ENCODE data around the gene RAB21. TPM values are rescaled to one million over a fixed set of nuclear protein-coding genes. Genes with fewer than 3 reads are reported as not detected.

Gene RAB21
- total RNA-seq, 1 experiment from 2014 or later = 27.3 TPM

DNA sequence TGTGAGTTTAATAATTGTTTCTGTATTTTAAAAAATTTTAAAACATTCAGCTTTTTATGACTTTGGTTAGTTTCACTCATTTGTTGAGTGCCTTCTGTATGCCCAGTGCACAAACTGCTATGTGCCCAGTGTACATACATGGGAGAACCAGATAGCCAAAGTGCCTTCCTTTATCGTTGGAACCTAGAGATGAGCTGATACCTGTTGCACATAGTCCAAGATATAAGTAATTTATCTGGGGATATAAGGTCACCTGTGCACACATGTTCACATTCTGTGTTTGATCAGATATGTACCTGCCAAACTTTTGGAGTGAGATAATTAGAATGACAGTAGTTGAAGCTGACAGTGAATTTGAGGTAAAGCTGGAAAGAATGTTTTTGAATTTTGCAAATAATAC is 37.9 kb downstream of the RAB21 start:
- ChIA-PET POLR2A (ENCODE audit: unreplicated experiment) (no interaction called here), CTCF (no interaction called here)
- Histone ChIP-seq H2AFZ (ENCODE audit: low read length) (no peak overlapping the region), H3K9ac (ENCODE audit: low read length) (no peak overlapping the region), H3K27ac (ENCODE audit: low read length) (no peak overlapping the region), H4K20me1 (ENCODE audit: low read length) (no peaks in the 10 kb centered on the region), H3F3A (ENCODE audit: low read length, unreplicated experiment) (no peaks in the 10 kb centered on the region), H3K4me1 (ENCODE audit: insufficient read depth, low read length) (no peaks in the 10 kb centered on the region), H3K9me2 (replicated peaks; ENCODE audit: low read length) (no peaks in the 10 kb centered on the region), H3K36me3 (ENCODE audit: low read depth, low read length) (no peaks in the 10 kb centered on the region), H3K9me3 (ENCODE audit: low read length) (no peaks in the 10 kb centered on the region), H3K27me3 (ENCODE audit: low read length) (no peaks in the 10 kb centered on the region), H3K4me2 (ENCODE audit: low read length) (no peak overlapping the region), H3K79me2 (ENCODE audit: low read length) (no peaks in the 10 kb centered on the region), H3K4me3 (ENCODE audit: low read length) (no peak overlapping the region)
- no peak for TF ChIP-seq EZH2phosphoT487 (IDR thresholded peaks at IDR 0.05; ENCODE audit: borderline replicate concordance, low read length)
- TF ChIP-seq, protein P1, sequence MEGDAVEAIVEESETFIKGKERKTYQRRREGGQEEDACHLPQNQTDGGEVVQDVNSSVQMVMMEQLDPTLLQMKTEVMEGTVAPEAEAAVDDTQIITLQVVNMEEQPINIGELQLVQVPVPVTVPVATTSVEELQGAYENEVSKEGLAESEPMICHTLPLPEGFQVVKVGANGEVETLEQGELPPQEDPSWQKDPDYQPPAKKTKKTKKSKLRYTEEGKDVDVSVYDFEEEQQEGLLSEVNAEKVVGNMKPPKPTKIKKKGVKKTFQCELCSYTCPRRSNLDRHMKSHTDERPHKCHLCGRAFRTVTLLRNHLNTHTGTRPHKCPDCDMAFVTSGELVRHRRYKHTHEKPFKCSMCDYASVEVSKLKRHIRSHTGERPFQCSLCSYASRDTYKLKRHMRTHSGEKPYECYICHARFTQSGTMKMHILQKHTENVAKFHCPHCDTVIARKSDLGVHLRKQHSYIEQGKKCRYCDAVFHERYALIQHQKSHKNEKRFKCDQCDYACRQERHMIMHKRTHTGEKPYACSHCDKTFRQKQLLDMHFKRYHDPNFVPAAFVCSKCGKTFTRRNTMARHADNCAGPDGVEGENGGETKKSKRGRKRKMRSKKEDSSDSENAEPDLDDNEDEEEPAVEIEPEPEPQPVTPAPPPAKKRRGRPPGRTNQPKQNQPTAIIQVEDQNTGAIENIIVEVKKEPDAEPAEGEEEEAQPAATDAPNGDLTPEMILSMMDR (conservative IDR thresholded peaks at IDR 0.05; ENCODE audit: low read depth, low read length) = no peak
- no peak for TF ChIP-seq EZH2 (IDR thresholded peaks at IDR 0.05; ENCODE audit: low read length, unreplicated experiment)
- intact Hi-C loops (cut with micrococcal nuclease) = no loop called here
- no peak for ATAC-seq
- DNase-seq = no peak
- BruUV-seq (replicated peaks) = no TSS peak

DNA sequence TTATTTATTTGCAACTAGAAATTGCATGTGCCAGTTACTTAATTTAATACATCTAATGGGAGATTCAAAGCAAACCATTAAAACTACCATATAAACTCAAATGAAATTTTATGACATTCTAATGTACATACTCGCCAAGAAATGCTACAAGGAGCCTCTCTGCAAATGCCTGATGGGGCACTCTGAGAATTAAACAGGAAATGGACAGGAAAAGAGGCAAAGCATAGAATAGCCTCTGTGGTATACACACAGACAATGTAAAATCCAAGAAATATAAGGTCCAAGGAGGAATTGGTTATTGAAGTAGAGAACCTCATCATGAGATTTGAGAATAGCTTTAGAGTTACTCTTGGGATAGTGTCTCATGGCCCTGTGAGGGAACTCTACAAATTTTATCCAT is 41.2 kb downstream of the RAB21 start:
- Histone ChIP-seq H3K27me3 (ENCODE audit: low read length) (no peaks in the 10 kb centered on the region), H3K4me3 (ENCODE audit: low read length) (no peak overlapping the region), H3K9me3 (ENCODE audit: low read length) (no peaks in the 10 kb centered on the region), H3K4me1 (ENCODE audit: insufficient read depth, low read length) (peaks cover 6% of the 10 kb centered on the region; the same call in 1 of the 2 replicates), H3K4me2 (ENCODE audit: low read length) (no peak overlapping the region), H3K36me3 (ENCODE audit: low read depth, low read length) (no peaks in the 10 kb centered on the region), H3K27ac (ENCODE audit: low read length) (no peak overlapping the region), H2AFZ (ENCODE audit: low read length) (no peak overlapping the region), H3K9me2 (replicated peaks; ENCODE audit: low read length) (no peaks in the 10 kb centered on the region), H3K79me2 (ENCODE audit: low read length) (no peaks in the 10 kb centered on the region), H3F3A (ENCODE audit: low read length, unreplicated experiment) (no peaks in the 10 kb centered on the region), H4K20me1 (ENCODE audit: low read length) (no peaks in the 10 kb centered on the region), H3K9ac (ENCODE audit: low read length) (no peak overlapping the region)
- intact Hi-C loops (cut with micrococcal nuclease) = no loop called here
- no TSS peak for BruUV-seq (replicated peaks)
- ChIA-PET CTCF (no interaction called here), POLR2A (ENCODE audit: unreplicated experiment) (no interaction called here)
- no peak for ATAC-seq
- DNase-seq = no peak
- TF ChIP-seq, protein P1 (conservative IDR thresholded peaks at IDR 0.05; ENCODE audit: low read depth, low read length) = no peak
- TF ChIP-seq EZH2 (IDR thresholded peaks at IDR 0.05; ENCODE audit: low read length, unreplicated experiment) (no peak), EZH2phosphoT487 (IDR thresholded peaks at IDR 0.05; ENCODE audit: borderline replicate concordance, low read length) (no peak)

DNA sequence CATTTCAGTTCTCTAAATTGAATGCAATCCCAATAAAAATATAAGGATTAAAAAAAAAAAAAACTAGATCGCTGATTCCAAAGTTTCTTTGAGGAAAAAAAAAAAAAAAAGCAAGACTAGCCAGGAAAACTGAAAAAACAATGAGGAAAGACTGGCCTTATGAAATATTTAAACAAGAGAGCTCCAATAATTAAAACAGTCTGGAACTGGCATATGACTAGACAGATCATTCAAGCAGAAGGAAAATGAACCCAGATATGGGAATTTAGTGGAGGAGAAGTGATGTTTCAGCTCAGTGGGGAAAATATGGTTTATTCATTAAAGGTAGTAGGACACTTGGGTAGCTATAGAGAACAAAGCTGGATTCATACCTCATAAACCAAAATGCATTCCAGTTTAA is 42.9 kb downstream of the RAB21 start:
- ChIA-PET CTCF (no interaction called here), POLR2A (ENCODE audit: unreplicated experiment) (no interaction called here)
- no peak for DNase-seq
- TF ChIP-seq EZH2 (IDR thresholded peaks at IDR 0.05; ENCODE audit: low read length, unreplicated experiment) (no peak), EZH2phosphoT487 (IDR thresholded peaks at IDR 0.05; ENCODE audit: borderline replicate concordance, low read length) (no peak)
- TF ChIP-seq, protein P1 (conservative IDR thresholded peaks at IDR 0.05; ENCODE audit: low read depth, low read length) = no peak
- Histone ChIP-seq H3K79me2 (ENCODE audit: low read length) (no peaks in the 10 kb centered on the region), H3K9me3 (ENCODE audit: low read length) (no peaks in the 10 kb centered on the region), H3F3A (ENCODE audit: low read length, unreplicated experiment) (no peaks in the 10 kb centered on the region), H3K36me3 (ENCODE audit: low read depth, low read length) (no peaks in the 10 kb centered on the region), H3K27me3 (ENCODE audit: low read length) (no peaks in the 10 kb centered on the region), H3K4me1 (ENCODE audit: insufficient read depth, low read length) (peaks cover 6% of the 10 kb centered on the region; the same call in 1 of the 2 replicates), H3K4me2 (ENCODE audit: low read length) (no peak overlapping the region), H4K20me1 (ENCODE audit: low read length) (no peaks in the 10 kb centered on the region), H2AFZ (ENCODE audit: low read length) (no peak overlapping the region), H3K9me2 (replicated peaks; ENCODE audit: low read length) (no peaks in the 10 kb centered on the region), H3K27ac (ENCODE audit: low read length) (no peak overlapping the region), H3K4me3 (ENCODE audit: low read length) (no peak overlapping the region), H3K9ac (ENCODE audit: low read length) (no peak overlapping the region)
- BruUV-seq (replicated peaks) = no TSS peak
- intact Hi-C loops (cut with micrococcal nuclease) = no loop called here
- no peak for ATAC-seq

All from PC-3 (cell line).